HL-60/S4 (cell line): Measurements from ENCODE around the gene SH2D4B.

ENCODE experiments used
- in situ Hi-C: fragments of 300-500 bp; cut with MboI; formaldehyde crosslinking; loops from 2 replicates; pipeline ENCODE4 v1.14.3; 2022; ENCODE audit warnings: low sequenced_read_pairs

The SH2D4B gene

DNA sequence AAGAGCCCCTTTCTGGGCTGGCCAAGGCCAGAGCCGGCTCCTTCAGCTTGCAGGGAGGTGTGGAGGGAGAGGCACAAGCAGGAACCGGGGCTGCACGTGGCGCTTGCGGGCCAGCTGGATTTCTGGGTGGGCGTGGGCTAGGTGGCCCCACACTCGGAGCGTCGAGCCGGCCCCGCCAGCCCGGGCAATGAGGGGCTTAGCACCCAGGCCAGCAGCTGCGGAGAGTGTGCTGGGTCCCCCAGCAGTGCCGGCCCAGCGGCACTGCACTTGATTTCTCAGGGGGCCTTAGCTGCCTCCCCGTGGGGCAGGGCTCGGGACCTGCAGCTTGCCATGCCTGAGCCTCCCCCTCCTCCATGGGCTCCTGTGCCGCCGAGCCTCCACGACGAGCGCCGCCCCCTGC lies 48.1 kb downstream of the SH2D4B start:
- in situ Hi-C loops, result no loop called here

DNA sequence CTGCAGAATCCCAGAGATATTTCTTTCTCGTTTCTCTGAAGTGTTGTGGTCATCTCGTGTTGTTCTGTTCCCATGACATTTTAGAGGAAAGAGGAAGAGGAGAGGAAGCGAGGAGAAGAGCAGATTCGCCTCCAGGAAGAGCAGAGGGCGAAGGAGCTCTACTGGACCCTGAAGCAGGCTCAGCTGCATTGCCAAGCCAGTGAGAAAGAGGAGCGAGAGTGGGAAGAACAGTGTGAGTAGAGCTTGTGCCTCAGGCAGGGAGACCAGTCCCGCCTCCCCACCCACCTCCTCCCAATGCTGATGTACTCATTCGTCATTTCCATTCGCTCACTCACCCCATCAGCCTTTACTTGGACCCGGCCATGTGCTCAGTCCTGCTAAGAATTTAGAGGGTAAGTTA lies 50.8 kb downstream of the SH2D4B start:
- in situ Hi-C loops, result no loop called here

DNA sequence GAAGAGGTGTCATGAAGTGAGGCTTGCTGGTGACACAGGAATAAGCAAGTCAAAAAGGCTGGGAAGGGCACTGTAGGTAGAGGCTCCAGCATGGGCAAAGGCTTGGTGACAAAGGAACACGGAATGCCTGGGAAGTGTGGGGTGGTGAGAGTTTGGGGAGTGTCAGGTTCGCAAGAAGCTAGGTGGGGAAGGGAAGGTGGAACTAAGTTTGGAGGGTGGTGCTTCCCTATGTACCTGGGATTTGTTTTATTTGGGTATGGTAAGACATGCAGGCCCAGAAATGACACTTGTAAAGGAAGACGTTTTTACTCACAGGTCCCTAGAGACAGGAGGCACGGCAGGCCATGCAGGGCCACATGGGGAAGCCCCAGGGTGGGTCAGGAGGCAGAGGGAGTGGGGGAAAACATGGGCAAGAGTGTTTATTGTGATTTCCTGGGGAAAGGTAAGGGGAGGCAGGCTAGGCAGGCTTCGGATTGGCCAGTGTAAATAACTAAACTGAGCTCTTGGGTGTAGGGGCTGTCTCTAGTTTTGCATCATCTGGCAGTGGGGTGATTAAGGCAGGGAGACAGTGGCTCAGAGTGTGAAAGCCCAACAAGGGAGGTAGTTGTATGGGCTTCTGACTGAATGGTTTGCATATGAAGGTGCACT lies 52.1 kb downstream of the SH2D4B start:
- in situ Hi-C loops, result no loop called here

DNA sequence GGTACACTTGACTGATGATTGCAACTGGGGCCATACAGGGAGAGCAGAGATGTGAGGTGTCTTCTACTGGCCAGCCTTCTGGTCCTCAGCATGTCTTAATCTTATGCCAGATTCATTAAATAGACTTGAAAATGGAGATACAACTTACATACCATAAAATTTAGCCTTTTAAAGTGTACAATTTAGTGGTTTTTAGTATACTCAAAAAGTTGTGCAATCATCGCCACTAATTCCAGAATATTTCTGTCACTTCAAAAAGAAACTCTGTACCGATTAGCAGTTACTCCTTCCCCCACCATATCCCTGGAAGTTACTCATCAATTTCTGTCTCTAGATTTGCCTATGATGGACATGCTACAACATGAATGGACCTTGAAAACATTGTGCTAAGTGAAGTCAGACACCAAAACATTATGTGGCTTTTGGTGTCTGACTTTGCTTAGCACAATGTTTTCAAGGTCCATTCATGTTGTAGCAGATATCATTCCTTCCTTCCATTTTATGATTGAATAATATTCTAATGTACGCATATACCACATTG lies 53.0 kb downstream of the SH2D4B start:
- in situ Hi-C loops, result no loop called here

DNA sequence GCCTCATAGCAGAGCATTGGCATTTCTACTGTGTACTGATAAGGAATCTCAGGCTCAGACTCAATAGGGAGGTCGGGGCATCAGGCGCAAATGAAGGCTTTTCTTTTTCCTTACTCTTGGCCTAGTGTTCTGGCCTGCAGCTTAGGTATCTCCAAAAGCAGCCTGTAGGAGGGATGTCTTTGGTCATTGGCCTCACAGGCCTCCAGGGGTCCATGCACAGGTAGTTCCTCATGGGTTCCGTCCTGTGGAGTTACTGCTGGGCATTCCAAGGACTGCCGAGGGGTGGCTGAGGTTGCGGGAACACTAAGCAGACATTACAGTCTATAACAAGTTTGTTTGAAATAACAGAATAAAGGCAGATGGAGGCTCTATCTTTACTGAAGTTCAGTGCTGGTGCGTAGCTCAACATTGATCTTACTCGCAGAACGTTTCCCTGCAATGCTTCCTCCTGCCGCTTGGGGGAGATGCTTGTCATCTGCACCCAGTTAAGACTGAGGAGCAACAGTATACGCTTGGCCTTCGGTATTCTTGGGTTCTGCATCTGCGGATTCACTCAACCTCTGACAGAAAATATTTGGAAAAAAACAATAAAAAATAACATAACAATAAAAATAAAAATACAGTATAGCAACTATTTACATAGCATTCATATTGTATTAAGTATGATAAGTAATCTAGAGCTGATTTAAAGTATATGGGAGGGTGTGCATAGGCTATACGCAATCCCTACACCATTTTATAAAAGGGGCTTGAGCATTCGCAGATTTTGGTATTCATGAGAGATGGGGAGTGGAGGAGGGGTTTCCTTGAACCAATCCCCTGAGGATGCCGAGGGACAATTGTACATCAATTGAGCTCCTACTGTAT lies 58.9 kb downstream of the SH2D4B start:
- in situ Hi-C loops, result no loop called here

DNA sequence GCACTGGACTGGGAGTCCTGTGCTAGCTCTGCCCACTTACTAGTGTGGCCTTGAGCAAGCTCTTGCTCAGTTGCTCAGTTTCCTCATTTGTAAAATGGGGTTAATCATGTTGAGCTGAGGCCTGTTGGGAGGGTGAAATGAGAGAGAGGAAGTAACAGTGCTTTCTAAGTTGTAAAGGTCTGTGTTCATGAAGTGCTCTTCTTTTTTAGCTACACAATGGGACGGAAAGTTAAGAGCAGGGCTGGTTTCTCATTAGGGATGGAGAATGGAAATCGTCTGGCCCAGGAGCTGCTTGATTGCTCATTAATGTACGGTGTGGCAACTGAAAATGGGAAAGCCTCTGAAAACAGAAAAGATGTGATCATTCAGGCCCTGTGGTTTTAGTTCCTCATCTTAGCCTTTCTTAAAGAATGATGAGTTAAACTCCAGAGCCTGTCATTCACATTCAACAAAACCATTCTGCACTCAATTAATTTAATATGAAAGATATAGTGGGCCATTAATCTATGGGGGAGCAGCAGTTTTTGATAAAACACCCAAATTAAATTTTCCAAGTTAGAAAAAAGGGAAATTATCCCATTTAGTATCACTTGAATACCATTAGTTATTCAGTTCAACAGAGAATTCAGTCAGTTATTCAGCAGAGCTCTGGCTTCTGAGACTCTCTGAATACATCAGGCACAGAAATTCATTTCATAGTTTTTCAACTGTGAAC lies 60.5 kb downstream of the SH2D4B start:
- in situ Hi-C loops, result no loop called here

DNA sequence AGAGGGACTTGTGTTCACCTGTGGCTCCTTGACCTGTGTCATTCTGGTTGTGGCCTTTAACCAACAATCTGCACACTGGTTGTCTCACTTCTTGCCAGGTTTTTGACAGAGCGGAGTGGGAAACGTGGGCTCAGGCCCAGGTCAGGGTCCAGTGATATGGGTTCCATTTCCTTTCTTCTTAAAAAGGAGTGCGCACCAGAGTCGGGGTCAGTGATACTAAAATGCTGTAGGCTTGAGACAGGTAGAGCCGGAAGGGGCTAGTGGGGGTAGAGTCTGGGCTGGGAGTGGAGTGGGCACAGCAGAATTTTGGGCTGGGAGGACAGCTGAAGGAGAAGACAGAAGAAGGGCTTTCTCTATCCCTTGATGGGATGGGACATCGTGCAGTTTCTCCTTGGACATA lies 61.2 kb downstream of the SH2D4B start:
- in situ Hi-C loops, result no loop called here

DNA sequence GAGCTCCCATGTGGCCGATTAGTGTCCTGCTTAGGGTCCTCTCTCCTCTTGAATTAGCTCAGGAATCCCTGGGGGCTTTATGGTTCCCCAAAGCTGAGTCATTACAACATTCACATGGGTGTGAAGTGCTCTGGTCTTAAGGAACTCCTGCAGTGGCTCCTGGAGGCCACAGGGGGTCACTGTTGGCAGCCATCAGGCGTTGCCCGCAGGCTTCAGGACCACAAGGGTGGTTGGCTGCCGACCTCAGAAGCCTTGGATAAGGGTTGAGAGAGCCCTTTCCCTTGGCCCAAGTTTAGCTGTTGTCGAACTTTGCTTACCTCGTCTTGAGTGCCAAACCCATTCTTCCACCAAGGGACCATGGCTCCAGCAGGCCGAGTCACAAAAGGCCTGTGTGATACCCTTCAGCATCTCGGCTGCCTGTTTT lies 61.7 kb downstream of the SH2D4B start:
- in situ Hi-C loops, result no loop called here

DNA sequence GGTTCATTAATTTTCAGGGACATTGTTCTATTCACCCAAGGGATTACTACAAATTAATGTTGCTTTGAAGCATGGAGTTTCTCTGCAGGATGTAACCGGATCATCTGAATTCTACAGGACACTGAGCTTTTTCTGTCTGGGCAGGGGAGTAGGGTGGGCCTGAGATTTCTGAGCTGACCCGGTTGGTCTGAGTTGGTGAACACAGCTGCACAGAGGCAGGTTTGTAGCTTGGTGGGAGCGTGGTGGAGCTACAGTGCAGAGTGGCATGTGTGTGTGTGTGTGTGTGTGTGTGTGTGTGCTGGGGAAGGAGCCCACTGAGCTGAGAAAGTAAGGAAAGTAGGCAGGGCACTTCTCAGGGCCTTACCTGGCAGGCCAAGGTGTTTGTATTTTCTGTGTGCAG lies 62.6 kb downstream of the SH2D4B start:
- in situ Hi-C loops, result no loop called here

DNA sequence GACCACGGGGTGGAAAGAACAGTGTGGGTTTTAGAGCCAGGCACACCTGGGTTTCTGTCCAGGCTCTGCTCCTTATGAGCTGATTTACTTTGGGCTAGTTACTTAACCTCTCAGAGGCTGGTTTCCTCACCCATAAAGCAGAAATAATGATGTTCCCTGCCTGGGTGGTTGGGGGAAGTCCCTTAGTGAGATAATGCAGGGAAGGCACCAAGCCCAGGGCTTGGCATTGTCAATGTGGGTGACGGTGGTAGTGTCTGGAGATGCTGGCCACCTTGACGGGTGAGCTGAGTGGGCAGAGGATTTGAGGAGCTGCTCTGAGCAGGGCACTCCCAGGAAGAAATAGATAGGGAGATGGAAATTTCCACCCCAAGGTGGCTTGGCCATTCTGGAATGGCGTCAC lies 65.2 kb downstream of the SH2D4B start:
- in situ Hi-C loops, result no loop called here

DNA sequence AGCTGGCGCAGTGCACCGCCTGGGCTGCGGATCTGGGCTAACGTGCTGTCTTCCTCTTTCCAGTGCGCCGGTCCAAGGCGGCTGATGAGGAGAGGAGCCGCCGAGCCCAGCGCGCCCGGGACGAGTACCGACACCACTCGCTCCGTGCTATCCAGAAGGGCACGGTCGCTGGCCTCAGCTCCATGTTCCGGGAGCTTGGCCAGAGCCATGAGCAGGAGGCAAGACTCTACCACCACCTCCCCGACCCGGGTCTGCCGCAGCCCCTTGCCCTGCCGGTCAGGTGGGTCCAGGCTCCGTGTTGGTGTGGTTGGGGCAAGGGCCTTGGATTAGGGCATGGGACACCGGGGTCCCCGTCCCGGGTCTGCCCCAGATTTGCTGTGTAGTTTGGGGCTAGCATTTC lies 65.8 kb downstream of the SH2D4B start:
- in situ Hi-C loops, result no loop called here

DNA sequence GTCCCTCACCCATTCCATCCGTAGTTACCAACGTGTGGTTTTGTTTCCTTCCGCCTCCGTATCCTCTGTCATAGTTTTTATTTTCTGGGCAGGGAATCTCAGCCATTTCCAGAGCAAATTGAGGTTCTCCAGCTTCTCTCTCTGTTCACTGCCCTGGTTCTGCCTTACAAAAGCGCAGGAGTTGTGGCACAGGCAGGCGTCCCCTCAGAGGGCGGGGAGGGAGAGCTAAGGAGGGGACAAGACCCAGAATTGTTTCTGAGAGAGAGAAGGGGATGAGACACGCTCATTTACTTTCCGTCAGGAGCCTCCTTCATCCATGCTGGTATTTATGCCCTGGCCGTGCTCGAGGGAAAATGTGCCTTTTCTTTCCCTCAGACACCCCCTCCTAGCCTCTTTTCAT lies 71.0 kb downstream of the SH2D4B start:
- in situ Hi-C loops, result no loop called here

DNA sequence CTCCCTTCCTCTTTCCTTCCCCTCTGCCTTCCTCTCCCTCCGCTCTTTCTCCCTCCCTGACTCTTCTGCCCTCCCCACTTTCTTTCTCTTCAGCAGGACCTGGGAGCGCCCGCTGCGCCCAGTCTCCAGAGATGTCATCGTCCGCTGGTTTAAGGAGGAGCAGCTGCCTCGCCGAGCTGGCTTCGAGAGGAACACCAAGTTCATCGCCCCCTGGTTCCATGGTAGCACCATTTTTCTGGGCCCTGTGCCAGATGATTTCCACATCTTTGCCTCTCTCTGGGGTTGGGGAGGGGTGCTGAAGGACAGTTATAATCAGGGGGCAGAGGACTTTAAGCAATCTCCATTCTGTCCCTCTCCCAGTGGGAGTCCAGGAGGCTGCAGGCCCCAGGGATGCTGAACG lies 71.6 kb downstream of the SH2D4B start:
- in situ Hi-C loops, result no loop called here

DNA sequence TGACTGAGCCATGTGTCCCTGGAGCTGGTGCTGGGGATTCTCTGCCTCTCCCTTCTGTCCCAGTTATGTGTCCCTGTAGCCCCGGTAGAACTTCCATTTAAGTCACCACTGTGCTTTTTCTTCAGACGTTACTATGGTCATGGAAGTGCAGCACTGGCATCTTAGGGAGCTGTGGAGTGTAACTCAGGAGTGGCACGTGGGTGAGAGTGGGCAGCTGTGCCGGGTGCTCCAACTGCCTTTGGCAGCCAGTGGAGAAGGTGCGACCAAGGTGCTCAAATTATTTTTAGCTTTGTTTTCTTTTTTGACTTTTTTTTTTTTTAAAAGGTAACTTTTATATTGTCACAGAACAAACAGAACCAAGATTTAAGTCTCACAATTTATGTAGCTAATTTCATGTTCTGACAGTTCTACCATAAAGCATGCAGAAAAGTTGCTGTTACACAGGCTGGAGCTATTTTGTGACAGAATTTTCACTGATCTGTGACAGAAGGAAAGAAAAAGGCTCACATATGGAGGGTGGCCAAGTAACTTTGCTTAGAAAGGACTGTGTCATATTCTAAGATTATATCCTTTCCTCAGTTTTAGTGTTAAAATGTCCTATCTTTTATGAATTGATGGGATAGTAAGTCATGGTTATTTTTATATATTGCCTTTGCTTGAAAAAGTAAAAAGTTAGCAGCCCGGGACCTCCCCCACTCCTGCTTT lies 73.9 kb downstream of the SH2D4B start:
- in situ Hi-C loops, result no loop called here

DNA sequence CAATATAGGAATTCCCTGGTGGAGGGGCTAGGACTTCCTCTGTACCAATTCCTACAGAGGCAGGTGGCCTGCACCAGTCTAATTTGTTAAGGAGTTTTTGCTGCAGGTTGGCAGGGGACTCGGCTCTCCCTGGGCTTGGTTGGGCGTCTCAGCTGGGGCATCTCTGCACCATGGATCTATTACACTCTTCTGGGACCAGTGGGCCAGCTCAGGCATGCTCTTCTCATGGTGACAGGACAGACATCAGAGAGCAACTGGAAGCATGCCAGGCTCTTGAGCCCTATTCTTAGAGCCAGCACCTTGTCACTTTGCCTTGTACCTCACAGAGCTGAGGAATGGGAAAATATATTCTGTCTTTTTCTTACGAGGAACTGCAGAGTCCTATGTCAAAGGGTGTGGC lies 74.6 kb downstream of the SH2D4B start:
- in situ Hi-C loops, result no loop called here

DNA sequence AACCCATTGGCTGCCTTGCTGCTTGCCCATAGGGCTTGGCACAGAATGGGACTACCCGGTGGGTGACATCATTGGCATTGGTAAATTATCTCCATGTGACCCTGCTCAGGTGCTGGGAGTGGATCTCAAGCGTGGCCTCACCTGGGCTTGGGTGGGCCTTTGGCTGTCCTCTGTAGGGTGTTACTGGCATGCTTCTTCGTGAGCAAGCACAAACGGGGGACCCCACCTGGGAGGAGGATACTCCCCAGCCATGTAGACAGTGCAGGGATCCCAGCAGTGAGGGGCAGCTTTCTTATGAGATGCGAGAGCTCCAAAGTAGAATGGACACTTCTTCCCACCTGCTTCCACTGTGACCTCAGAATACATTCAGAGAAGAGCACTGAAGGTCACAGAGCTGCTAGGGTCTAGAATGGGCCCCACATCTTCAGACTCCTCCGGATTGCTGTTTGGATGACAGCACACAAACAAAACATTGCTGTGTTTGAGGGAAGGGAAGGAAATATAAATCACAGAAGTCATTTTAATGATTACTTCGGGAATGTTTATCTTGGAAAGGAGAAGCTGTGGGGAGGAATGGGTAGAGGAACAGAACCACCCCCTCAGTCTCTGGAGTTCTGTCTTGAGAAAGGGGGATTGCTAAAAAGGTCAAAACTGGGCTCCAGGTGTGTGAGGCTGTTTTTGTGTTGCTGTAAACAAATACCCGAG lies 75.9 kb downstream of the SH2D4B start:
- in situ Hi-C loops, result no loop called here

DNA sequence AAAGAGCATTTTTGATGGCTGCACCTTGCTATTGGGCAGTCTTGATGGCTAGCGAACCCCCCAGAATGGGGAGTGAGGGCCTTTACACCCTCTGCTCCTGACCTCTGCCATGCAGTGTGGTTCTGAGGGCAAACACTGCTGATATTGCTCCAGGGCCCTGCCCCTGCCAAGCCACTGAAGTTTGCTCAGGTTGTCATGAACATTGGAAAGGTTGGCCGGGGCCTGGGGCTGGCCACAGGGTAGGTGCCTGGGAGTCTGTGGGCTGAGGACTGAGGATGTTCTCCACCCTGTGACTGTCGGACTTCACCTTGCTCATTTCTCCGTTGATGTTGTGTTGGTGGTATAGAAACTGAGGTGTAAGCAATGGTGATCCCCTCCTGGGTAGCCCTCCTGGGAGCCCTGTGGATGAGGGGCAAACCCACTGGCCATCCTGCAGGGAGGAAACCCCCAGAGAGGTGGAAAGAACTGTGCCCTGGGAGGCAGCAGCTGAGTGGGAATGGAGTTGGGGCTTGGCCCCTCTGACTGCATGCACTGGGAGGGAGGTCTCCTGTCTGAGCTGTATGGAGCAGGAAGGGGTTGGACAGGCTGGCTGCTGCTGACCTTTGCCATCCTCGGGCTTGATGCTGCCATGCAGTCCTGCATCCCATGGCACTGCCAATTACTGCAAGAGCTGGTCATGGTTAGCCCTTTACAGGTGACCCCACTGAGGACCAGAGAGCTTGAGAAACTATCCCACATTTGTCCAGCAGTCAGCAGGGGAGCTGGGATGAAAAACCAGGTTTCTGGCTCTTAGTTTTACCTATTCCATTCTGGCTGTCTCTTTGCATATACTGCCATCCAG lies 77.1 kb downstream of the SH2D4B start:
- in situ Hi-C loops, result no loop called here

DNA sequence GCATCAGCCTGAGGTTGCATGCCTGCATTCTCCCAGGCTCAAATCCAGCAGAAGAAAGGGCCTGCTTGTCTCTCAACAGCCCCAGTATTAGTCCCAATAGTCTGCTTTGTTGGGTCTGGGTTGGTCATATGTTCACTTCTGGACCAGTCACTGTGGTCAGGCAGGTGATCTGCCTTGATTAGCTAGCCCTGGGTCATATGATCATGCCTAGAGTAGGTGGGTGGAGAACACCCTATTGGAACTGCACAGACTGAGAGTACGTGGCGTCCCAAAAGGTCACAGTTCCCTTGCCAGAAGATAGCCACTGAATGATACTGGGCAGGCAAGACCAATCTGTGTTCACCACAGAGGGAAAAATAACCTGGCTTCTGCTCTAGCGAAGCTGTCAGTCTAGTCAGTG lies 80.1 kb downstream of the SH2D4B start:
- in situ Hi-C loops, result no loop called here

DNA sequence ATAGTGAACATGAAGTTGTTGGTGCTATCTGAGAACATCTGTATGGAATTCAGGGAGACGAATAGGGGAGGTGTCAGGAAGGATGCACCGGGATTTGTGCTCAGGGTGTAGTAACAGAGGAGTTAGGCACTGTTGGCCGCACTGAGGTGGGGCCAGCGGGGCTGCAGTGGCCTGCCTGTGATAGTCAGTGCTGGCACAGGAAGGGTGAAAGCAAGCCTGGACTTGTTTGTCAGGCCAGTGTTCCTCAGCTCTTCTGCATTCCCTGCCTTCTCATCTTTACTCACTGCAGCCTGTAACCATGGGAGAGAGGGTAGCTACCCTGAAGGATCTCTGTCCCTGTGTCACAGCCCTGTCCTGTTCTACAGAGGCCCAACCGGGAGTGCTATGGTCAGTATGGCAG lies 81.3 kb downstream of the SH2D4B start:
- in situ Hi-C loops, result no loop called here

DNA sequence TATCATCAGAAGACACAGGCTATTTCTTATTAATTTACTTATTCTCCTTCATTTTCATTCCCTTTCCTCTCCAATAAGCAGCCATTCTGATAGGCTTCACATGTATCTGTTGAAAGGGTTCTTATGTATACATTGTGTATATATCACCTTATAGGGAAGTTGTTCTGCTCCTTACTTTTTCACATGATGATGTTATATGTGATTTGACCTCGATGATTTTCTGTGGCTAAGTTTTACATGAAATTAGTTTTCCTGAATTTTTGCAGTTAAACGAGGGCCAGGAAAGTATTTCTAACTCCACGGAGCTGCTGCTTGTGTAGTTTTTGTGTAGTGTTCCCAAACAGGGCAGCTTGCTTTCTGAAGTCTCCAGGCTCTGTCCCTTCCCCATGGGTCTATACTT lies 84.5 kb downstream of the SH2D4B start:
- in situ Hi-C loops, result no loop called here
